Stimulated activated CD4-positive, alpha-beta T cell treated with anti-CD3 and anti-CD28 coated beads, Interleukin-12 subunit alpha, Interleukin-12 subunit beta, amount 100 ng/mL, for 4 hours (primary cell): Measurements from ENCODE around the gene CGB3.
"Not testable (repeated sequence)": the region's sequence is repeated elsewhere in the genome, so short reads cannot be mapped to it uniquely, and the experiment has no call there.

Experiments
- DNase-seq: peaks from one replicate; pipeline ENCODE4 v3.0.0-alpha.2; 2020

The CGB3 gene

DNA sequence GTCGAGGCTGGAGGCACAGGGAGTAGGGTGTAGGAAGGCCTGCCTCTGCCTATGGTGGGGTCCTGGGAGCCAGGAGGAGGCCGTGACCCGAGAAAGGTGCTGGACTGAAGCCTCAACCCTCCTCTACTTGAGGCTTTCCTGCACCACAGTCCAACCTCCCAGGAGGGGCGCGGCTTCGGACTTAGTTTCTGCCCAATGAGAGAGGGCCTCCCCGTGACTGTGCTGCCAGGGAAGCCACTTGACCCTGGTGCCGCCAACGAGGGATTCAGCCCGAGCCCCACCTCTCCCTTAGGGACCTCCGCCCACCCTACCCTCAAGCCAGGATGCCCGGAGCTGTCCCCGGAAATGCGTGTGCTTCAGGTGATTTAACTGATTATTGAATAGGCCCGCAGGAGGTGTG is at the start of gene CGB3:
CGB3 (minus strand) TSS at position 101 of the 400 bp plus-strand sequence. CDS start 362 bp downstream, outside the sequence.
- DNase-seq: not testable (repeated sequence)

DNA sequence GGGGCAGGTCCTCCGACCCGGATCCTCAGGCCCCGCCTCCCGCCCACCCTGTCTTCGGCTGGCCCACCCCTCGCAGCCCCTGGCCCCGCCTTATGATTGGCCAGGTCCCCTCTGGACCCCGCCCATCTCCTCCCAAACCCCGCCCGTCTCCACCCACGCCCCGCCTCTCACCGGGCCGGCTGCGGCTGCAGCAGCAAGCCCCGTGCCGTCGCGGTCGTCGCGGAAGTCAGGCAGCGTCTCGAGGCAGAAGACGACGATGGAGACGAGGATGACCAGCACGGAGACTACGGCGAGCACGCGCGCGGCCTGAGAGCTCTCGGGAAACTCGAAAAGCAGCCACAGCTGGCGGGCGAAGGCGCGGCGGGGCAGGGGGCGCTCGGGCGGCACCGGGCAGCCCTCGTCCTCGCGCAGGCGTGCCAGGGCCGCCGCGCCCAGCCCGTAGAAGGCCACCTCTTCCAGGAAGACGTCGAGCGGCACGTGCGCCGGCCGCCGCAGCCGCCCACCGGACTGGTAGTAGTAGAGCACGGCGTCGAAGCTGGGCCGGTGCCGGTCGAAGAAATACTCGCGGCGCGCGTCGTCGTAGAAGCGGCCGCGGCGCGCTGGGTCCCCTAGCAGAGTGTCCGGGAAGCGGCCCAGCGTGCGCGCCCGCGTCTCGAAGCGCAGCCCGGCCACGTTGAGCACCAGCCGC is 47.9 kb upstream of the CGB3 start:
- DNase-seq: no peak

DNA sequence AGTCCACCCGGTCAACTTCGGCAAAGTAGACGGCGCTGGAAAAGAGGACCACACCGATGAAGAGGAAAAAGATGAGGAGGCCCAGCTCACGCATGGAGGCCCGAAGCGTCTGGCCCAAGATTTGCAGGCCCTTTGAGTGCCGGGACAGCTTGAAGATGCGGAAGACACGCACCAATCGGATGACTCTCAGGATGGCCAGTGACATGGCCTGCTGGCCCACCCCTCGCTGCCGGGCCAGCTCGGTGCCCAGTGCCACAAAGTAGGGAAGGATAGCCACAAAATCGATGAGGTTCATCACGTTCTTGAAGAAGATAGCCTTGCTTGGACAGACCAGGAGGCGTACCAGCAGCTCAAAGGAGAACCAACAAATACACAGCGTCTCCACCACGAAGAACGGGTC is 46.3 kb upstream of the CGB3 start:
- DNase-seq: no peak

DNA sequence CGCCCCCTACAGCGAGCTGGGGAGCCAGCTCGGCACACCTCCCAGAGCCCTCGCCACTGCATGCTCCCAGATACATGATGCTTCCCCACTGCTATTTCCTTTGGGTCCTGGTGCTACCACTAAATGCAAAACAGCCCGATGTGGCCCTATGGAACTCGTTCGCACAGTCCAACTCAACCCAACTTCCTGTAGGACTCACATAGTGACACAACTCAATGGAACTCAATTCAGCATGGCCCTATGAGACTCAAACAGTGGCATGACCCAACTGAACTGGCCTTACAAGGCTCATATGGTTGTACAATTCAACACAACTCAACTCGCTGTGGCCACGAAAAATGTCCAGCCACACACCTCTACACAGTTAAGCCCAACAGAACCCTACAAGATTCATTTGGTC is 44.9 kb upstream of the CGB3 start:
- no peak for DNase-seq

DNA sequence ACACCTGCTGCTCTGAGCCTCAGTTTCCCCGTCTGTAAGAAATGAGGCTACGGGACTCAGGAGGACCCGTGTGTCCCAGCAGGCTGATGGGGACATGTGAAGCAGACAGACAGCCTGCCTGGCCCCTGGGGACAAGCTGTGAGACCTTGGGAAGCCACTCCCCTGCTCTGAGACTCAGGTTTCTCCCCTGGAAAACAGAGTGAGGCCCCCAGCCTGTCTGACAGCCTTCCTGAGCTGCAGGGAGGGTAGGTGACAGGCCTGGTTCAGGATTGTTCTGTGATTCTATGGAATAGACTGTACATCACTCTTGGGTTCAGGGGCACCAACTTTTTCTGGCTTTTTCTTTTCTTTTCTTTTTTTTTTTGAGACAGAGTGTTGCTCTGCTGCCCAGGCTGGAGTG is 43.4 kb upstream of the CGB3 start:
- no peak for DNase-seq

DNA sequence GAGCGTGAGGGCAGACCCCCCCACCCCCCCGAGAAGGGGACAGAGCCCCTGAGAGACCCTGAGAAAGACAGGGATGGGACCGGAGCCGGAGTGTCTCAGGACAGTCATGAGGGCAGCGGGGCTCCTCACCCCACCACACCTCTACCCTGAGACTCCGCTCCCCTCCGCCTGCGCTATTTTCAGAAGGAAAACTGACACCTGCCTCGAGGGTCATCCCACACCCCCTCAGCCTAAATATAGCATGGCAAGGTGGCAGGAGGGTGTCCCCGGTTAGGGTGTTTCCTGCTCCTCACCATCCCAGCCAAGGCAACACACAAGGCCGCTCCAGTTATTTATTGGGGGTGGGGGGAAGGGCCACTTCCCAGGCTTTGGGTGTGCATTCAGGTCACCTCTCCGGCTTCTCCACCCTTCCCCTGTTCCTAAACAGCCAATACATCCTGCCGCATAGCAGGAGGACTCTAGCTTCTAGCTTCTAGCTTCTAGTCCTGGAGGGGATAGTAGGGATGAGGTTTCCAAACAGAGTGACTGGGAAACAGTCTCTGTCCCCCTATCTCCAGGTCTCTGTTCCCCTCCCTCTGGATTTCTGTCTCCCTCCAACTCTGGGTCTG is 41.9 kb upstream of the CGB3 start:
- DNase-seq: no peak

DNA sequence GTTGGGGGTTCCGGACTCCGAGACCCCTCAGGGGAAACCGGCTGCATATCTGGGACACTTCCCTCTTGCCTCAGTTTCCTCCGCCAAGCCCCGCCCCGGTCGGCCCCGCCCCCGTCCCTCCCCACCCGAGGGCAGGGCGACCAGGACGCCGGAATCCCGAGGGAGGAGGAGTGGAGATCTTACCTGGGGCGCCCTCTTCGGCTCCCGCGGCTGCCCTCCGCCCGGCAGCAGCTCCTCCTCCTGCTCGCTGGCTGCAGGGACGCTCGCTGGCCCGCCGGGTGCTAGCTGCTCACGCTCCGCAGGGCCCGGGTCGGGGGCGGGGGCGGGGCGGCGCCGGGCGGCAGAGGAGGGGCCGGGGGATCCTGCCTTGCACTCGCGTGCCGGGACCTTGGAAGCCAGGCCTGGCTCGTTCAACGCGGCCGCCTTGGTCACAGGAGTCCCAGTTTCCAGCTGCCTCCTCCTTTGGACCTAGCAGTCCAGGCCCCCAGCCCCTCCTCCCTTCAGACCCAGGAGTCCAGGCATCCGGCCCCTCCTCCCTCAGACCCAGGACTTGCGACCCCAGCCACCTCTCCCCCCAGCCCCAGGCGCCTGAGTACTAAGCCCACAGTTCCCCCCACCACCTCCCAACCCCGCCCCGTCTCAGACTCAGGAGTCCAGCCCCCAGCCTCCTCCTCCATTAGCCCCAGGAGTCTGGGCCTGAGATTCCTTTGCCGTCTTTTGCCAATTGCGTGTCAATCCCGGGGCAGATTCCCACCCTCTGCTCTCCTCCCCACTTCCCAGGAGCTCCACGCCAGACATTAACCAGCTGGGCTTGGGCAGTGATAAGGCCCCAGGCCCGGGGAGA is 40.9 kb upstream of the CGB3 start, which contains the start of gene NTF4:
NTF4 (minus strand) TSS at position 51 of the 844 bp plus-strand sequence. CDS start 2,821 bp downstream, outside the sequence.
- DNase-seq: no peak

DNA sequence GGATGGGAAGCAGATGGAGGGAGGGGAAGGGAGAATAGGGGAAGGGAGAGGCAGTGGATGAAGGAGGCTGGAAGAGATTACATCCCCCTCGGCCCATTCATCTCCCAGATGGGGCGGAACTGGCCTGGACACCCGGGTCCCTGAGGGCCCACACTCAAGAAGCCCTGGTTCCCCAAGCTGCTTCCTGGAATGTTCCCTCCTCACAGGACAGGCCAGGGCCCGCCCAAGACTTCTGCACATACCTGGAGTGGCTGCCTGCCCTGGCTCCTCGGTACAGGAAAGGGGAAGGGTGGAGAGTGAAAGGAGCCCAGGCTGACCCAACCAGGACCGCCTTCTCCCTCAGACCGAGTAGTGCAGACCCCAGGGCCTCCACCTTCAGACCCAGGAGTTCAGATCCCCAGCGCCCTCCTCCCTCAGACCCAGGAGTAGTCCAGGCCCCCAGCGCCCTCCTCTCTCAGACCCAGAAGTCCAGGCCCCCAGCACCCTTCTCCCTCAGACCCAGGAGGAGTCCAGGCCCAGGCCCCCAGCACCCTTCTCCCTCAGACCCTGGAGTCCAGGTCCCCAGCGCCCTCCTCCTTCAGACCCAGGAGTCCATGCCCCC is 40.0 kb upstream of the CGB3 start:
- DNase-seq: no peak

DNA sequence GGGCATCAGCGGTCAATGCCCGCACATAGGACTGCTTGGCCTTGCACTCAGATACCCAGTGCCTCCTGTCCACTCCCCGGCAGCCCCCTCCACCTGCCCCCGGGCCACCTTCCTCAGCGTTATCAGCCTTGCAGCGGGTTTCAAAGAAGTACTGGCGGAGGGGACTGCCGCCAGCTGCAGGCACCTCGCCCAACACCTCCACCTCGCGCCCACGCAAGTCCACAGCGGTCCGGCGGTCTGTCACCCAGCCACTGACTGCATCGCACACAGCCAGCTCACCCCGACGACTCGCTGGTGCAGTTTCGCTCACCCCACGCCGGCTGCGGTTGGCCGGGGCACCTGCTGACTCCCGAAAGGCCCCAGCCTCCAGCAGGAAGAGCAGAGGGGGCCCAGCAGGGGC is 37.3 kb upstream of the CGB3 start:
- DNase-seq: no peak

DNA sequence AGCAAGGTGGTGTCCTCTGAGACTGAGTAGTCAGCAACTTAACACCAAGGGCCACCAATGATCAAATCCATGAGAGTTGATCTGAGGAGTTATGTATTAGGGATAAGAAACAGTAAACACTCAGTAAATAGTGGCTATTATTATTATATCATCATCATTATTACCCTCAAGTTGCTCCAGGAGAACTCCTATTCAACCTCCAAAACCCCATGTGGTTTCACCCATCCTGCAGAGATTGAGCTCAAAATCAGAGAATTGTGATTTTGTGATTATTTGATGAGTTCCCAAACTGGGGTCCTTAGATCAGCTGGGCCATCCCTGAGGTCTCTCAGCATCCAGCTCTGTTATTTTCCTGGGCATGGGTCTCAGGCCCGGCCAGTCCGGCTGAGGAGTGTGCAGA is 36.9 kb upstream of the CGB3 start:
- no peak for DNase-seq

DNA sequence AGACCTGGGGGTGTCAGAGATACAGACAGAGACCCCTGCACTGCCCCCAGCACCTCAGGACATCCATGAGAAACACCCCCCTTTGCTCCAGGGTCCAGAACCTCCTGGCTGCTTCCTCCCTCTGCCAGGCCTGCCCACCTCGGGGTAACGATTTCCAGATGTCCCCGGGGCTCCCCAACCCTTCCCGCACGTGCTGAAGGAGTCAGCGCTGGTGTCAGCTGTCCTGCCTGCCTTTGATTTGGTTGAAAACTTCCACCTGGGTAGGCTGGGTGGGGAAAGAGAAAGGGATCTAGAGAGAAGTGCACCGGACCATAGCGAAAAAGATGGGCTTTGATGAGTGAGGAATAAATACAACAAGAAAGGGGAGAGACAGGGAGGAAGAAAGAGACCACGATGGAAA is 34.9 kb upstream of the CGB3 start:
- no peak for DNase-seq

DNA sequence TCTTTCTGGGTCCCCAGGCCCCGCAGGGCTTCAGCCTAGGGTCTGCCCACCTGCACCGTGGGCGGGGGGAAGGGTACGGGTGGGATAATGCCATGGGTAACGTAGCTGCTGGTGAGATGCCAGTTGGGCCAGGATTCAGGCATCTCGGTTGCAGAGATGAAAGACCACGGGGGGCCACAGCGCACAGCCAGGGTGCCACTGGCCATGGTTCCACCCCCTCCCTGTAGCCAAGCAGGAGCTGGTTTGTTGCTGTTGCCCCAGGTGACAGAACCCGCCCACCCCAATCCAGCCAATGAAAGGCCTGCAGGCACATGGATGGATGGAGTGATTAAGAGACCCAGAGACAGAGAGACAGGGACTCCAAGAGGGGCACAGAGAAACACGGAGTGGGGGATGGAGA is 34.4 kb upstream of the CGB3 start:
- DNase-seq: no peak

DNA sequence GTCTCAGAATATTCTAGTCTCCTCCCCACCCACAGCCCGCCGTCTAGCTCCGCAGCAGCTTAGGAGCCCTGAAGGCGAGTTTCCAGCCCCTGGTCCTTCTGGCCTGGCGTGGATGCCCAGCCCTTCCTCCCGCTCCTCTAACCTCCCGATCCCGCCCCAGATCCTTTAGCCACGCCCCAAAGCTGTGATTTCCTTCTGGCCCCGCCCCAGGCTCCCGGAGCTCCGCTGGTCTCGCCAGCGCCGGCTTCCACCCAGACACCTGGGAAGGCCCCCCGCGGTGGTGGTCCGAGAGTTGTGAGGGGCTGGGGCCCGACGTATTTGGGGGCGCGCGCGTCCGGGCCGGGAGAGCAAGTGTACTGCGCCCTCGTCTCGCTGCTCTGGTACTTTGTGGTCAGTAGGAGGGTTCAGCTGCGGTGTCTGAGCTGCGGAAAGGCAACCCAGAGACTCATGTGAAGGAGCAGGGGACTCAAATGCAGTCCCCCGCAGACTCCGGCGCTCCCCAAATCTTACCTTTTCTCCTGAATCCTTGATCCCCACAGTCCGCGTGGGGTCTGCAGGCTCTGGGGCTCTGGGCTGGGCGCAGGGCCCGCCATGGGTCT is 33.6 kb upstream of the CGB3 start, which contains the start of gene CGB7:
CGB7 (minus strand) TSS at position 114 of the 599 bp plus-strand sequence. CDS start 2,374 bp downstream, outside the sequence.
- peak; percentile 39 for DNase-seq

DNA sequence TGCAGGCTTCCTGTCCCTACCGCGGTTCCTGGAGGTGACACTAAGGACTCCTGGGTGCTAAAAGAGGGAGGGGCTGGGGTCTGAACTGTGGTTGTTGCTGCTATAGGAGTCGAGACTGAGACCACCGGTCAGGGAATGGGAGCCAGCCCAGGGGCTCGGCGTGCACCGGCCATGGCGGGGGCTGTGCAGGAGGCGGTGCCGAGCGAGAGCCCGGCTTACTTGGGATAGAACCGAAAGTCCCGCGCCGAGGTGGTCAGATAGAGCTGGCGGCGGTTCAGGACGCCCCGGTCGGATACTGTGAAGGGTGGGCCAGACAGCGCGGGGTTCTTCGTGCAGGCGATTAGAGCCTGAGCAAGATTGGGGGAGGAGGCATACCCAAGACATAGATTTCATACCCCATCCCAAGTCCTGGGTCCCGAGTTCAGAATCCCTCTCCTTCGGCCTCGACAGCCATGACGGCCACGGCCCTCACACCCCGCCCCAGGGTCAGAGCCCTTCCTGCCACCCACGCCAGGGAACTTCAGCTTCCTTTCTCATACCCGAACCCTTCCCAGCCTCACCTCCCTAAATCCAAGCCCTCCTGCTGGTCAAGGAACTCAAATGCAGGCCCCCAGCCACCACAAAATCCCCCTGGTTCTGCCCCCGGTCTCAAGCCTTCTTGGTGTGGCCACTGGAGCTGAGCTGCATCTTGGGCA is 32.9 kb upstream of the CGB3 start:
- DNase-seq: not testable (repeated sequence)

DNA sequence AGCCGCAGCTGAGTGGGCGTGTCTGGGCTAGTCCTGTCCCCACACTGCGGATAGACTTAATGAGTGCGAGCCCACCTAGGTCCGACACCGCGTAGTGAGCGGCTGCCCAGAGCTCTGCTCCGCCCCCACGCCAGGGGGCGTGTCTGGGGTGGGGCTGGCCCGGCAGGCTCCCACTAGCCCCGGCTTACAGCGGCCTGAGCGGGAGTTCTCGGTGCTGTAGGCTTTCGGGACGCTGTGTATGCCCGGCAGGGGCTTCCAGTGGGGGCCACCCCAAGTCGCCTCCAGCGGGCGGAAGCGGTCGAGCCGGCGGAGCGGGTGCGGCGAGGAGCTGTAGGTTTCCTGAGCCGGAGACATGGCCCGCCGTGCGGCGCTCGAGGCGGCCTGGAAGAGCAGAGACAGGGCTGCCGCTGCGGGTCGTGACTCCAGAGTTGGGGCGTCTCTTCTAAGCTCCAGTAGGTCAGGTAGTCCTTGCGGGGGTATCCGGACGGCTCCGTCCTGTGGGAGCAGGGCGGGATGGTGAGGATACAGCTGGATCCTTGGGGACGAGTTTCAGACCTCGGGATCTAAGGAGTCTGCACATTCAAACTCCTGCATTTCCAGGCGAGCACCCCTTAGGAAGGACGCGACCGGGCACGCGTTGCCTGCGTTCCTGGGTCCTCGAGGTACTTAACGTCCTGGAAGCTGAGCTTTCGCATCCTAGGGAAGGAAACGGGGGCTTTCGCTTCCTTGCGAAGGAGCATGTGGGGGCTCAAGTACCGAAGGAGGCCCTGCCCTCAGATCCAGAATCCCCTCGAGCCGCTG is 32.2 kb upstream of the CGB3 start:
- peak; percentile 54 for DNase-seq

DNA sequence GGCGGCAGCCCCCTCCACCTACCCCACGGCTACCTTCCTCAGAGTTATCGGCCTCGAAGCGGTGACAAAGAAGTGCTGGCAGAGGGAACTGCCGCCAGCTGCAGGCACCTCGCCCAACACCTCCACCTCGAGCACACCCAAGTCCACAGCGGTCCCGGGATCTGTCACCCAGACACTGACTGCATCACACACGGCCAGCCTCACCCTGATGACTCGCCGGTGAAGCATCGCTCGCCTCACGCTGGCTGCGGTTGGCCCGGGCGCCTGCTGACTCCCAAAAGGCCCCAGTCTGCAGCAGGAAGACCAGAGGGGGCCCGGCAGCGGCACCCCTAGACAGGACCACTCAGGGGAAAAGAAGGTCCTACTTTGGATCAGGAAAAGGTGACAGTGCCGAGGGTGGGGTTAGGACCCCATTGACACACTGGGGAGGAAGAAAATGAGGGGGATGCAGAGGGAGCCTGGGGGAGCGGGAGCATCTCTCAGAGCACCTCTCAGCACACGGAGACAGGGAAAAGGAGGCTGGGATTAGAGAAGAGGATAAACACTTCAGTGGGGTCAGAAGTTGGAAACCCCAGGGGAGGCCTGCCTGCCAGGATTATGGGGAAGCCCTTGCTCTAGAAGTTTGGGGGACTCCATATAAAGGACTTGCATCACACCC is 26.4 kb upstream of the CGB3 start:
- not testable (repeated sequence) for DNase-seq

DNA sequence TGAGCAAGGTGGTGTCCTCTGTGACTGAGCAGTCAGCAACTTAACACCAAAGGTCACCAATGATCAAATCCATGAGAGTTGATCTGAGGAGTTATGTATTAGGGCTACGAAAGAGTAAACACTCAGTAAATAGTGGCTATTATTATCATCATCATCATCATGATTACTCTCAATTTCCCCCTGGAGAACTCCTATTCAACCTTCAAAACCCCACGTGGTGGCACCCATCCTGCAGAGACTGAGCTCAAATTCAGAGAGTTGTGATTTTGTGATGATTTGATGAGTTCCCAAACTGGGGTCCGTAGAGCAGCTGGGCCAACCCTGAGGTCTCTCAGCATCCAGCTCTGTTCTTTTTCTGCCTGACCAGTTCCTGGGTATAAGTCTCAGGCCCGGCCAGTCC is 25.7 kb upstream of the CGB3 start:
- not testable (repeated sequence) for DNase-seq

DNA sequence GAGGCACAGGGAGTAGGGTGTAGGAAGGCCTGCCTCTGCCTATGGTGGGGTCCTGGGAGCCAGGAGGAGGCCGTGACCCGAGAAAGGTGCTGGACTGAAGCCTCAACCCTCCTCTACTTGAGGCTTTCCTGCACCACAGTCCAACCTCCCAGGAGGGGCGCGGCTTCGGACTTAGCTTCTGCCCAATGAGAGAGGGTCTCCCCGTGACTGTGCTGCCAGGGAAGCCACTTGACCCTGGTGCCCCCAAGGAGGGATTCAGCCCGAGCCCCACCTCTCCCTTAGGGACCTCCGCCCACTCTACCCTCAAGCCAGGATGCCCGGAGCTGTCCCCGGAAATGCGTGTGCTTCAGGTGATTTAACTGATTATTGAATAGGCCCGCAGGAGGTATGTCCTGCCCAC is 24.9 kb upstream of the CGB3 start, which contains the start of gene CGB8:
CGB8 (minus strand) TSS at position 101 of the 400 bp plus-strand sequence. CDS start 372 bp downstream, outside the sequence.
- DNase-seq: not testable (repeated sequence)

DNA sequence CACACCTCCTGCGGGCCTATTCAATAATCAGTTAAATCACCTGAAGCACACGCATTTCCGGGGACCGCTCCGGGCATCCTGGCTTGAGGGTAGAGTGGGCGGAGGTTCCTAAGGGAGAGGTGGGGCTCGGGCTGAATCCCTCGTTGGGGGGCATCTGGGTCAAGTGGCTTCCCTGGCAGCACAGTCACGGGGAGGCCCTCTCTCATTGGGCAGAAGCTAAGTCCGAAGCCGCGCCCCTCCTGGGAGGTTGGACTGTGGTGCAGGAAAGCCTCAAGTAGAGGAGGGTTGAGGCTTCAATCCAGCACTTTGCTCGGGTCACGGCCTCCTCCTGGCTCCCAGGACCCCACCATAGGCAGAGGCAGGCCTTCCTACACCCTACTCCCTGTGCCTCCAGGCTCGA is 19.4 kb upstream of the CGB3 start, which contains the start of gene CGB5:
CGB5 (plus strand) TSS at position 301 of the 400 bp plus-strand sequence. CDS start 362 bp downstream, outside the sequence.
- DNase-seq: not testable (repeated sequence)

DNA sequence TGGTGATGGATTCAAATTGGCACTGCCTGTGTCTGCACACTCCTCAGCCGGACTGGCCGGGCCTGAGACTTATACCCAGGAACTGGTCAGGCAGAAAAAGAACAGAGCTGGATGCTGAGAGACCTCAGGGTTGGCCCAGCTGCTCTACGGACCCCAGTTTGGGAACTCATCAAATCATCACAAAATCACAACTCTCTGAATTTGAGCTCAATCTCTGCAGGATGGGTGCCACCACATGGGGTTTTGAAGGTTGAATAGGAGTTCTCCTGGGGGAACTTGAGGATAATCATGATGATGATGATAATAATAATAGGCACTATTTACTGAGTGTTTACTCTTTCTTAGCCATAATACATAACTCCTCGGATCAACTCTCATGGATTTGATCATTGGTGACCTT is 18.5 kb upstream of the CGB3 start:
- not testable (repeated sequence) for DNase-seq
